Hepatic stellate cell (primary cell): ENCODE results near the gene MOB3B.

Experiments
- DNase-seq: peaks from one replicate; pipeline ENCODE4 v3.0.0; 2011; ENCODE audit warnings: low spot score

MOB3B gene

GRCh38 chr9:27361492-27361891 lies 168.1 kb downstream of the MOB3B start:
- DNase-seq, result no peak

- DNase-seq, result no peak
Measured at GRCh38 chr9:27359763-27360162, 169.9 kb downstream of the MOB3B start.

GRCh38 chr9:27358007-27358406 lies 171.6 kb downstream of the MOB3B start:
- no peak for DNase-seq

- DNase-seq, result no peak
Measured at GRCh38 chr9:27356446-27356845, 173.2 kb downstream of the MOB3B start.

- DNase-seq, result no peak
Measured at GRCh38 chr9:27355166-27355565, 174.4 kb downstream of the MOB3B start.

GRCh38 chr9:27353474-27354229 lies 176.0 kb downstream of the MOB3B start:
- DNase-seq, result no peak

GRCh38 chr9:27353166-27353473 lies 176.5 kb downstream of the MOB3B start:
- DNase-seq, result no peak

GRCh38 chr9:27352457-27353165 lies 177.0 kb downstream of the MOB3B start:
- no peak for DNase-seq

GRCh38 chr9:27351438-27351837 lies 178.2 kb downstream of the MOB3B start:
- no peak for DNase-seq

- no peak for DNase-seq
Measured at GRCh38 chr9:27350382-27350976, 179.1 kb downstream of the MOB3B start.

- DNase-seq, result no peak
Measured at GRCh38 chr9:27349698-27350080, 179.9 kb downstream of the MOB3B start.

GRCh38 chr9:27348785-27349697 lies 180.6 kb downstream of the MOB3B start:
- DNase-seq, result no peak

- no peak for DNase-seq
Measured at GRCh38 chr9:27347889-27348288, 181.7 kb downstream of the MOB3B start.

- DNase-seq, result no peak
Measured at GRCh38 chr9:27344776-27345175, 184.8 kb downstream of the MOB3B start.

- no peak for DNase-seq
Measured at GRCh38 chr9:27341545-27342294, 187.9 kb downstream of the MOB3B start.

GRCh38 chr9:27340961-27341511 lies 188.6 kb downstream of the MOB3B start:
- DNase-seq, result no peak

- DNase-seq, result no peak
Measured at GRCh38 chr9:27340285-27340674, 189.3 kb downstream of the MOB3B start.

- DNase-seq, result no peak
Measured at GRCh38 chr9:27339661-27340284, 189.8 kb downstream of the MOB3B start.

- no peak for DNase-seq
Measured at GRCh38 chr9:27338527-27338903, 191.1 kb downstream of the MOB3B start.

GRCh38 chr9:27337833-27338526 lies 191.6 kb downstream of the MOB3B start:
- DNase-seq, result no peak
